Cerebellar cortex (tissue), 1 donor: ENCODE measurements around the gene HAL.

Source experiments
- DNase-seq: peaks from one replicate; pipeline ENCODE4 v3.0.0-alpha.2; 2015; ENCODE audit warnings: low spot score

Gene HAL

GRCh38 chr12:96014943-96015599 is 18.9 kb upstream of the HAL start:
- no peak for DNase-seq

- no peak for DNase-seq
Measured at GRCh38 chr12:96007729-96008128, 11.6 kb upstream of the HAL start.

GRCh38 chr12:96006727-96007126 is 10.6 kb upstream of the HAL start:
- no peak for DNase-seq

- no peak for DNase-seq
Measured at GRCh38 chr12:96000858-96001257, 4.7 kb upstream of the HAL start.

- DNase-seq: no peak
Measured at GRCh38 chr12:95999484-95999883, 3.3 kb upstream of the HAL start.

- peak; percentile 81 for DNase-seq
Measured at GRCh38 chr12:95998611-95999286, 2.6 kb upstream of the HAL start.

GRCh38 chr12:95997911-95998510 is 1.9 kb upstream of the HAL start:
- DNase-seq: no peak

GRCh38 chr12:95997276-95997675 is 1.1 kb upstream of the HAL start:
- DNase-seq: no peak

GRCh38 chr12:95995238-95996031 is 709 bp downstream of the HAL start:
- no peak for DNase-seq

GRCh38 chr12:95994476-95994875 is 1.7 kb downstream of the HAL start:
- no peak for DNase-seq

- no peak for DNase-seq
Measured at GRCh38 chr12:95993907-95994306, 2.2 kb downstream of the HAL start.

GRCh38 chr12:95990136-95990535 is 6.0 kb downstream of the HAL start:
- DNase-seq: no peak

- no peak for DNase-seq
Measured at GRCh38 chr12:95989504-95990123, 6.5 kb downstream of the HAL start.

- DNase-seq: no peak
Measured at GRCh38 chr12:95988506-95989275, 7.5 kb downstream of the HAL start.

- DNase-seq: no peak
Measured at GRCh38 chr12:95986635-95987570, 9.2 kb downstream of the HAL start.

- DNase-seq: no peak
Measured at GRCh38 chr12:95984682-95985081, 11.5 kb downstream of the HAL start.

GRCh38 chr12:95982602-95983001 is 13.5 kb downstream of the HAL start:
- no peak for DNase-seq

GRCh38 chr12:95980437-95980836 is 15.7 kb downstream of the HAL start:
- DNase-seq: no peak

GRCh38 chr12:95978774-95979173 is 17.4 kb downstream of the HAL start:
- no peak for DNase-seq

- no peak for DNase-seq
Measured at GRCh38 chr12:95978351-95978750, 17.8 kb downstream of the HAL start.
